ENCODE measurements around the gene THEMIS2. TPM values are rescaled to one million over a fixed set of nuclear protein-coding genes. Genes with fewer than 3 reads are reported as not detected.

Gene THEMIS2
- total and polyA plus RNA-seq, 2 of the 13 experiments (the other 11 are each of a cell fraction or from before 2014, with no cell fraction given) = 0.38 to 1.5 TPM

DNA sequence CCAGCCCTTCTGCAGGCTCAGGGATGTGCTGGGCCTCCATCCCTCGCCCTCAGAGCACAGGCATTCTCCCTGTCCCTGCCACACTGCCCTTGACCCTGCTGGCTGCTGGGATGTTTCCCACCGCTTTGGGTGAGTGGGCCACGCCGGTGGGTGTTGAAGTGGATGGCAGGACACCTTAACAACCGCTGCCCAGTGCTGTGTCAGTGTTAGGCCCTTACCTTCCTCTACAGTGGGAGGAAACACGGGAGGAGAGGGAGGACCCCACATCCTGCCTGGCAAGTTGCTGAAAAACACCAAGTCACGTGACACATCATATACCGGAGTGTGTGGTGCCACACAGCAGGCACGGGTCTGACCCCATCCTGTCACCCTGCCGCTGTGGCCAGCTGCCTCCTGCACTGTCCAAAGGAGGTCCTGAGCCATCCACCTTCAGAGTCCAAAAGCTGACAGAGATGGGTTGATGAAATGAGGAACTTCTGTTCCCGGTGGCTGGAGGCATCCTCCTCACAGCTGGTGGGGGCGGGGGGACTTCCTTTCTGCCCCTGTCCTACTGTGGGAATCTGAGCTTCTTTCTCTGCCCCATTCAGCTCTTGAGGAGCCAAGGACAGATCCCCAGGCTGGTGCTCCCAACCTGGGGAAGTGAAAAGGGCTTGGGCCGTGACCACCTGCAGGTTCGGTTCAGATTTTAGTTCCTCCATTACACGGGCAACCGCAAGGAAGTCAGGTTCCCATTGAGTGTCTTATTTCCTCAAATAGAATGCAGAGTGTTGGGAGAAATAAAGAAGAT lies 3.2 kb upstream of the THEMIS2 start:
- Histone ChIP-seq H4K20me1 (ENCODE audit: insufficient read depth, low read length) (no peaks in the 10 kb centered on the region), H3K4me3 (replicated peaks in 1 of 3; ENCODE audit: insufficient read depth in 1 of 3, low read depth in 2 of 3, low read length in 3 of 3) (peak overlapping the region in 2 of 3 experiments; percentile 19 to 59; a peak in 4 of 6 replicates), H3K9me3 (ENCODE audit: low read length) (no peaks in the 10 kb centered on the region), H3K4me1 (ENCODE audit: insufficient read depth, low read length) (peaks cover 50% of the 10 kb centered on the region), H3K27ac (ENCODE audit: extremely low read length, insufficient read depth, low read length) (no peak overlapping the region), H3K79me2 (ENCODE audit: insufficient read depth, low read length) (no peaks in the 10 kb centered on the region), H3K9ac (ENCODE audit: insufficient read depth, low read depth, low read length) (no peak overlapping the region), H3K4me2 (ENCODE audit: low read depth, low read length) (peak overlapping the region; percentile 78), H3K36me3 (replicated peaks in 1 of 2; ENCODE audit: control insufficient read depth in 1 of 2, insufficient read depth in 2 of 2, low read length in 2 of 2) (no peaks in the 10 kb centered on the region), H3K27me3 (ENCODE audit: control insufficient read depth in 1 of 2, insufficient read depth in 2 of 2, low read length in 2 of 2) (peaks cover 0 to 15% of the 10 kb centered on the region in 2 experiments; a peak in 2 of 5 replicates), H2AFZ (ENCODE audit: low read length) (peak overlapping the region; percentile 38)
- no TSS peak for BruUV-seq (replicated peaks)
- DNase-seq (ENCODE audit: low spot score) (no peak), ATAC-seq (peak; percentile 41), FAIRE-seq (no peak)
- ChIA-PET CTCF (ENCODE audit: low intra/inter-chr PET ratio, low total read pairs) (no interaction called here), POLR2A (no interaction called here)
- intact Hi-C loops (cut with micrococcal nuclease; ENCODE audit: unreplicated experiment) = loop anchor here (10.0 kb wide), 1 partner anchor 56 kb away; no protein-coding TSS in a partner anchor
- in situ Hi-C loops (cut with HindIII; ENCODE audit: extremely low pct_ligation_motif_present, low pct_unique_long_range_greater_than_20kb) = loop anchor here (10.0 kb wide), 1 partner anchor 336 kb away; no protein-coding TSS in a partner anchor
- 17% methylated on average over 9 of the region's 16 CpGs for WGBS (ENCODE audit: low lambda C conversion rate)
- TF ChIP-seq GZF1 (CRISPR knock-in tag; IDR thresholded peaks at IDR 0.05) (no peak), HOXA7 (CRISPR knock-in tag; IDR thresholded peaks at IDR 0.05) (no peak), ZFY (CRISPR knock-in tag; IDR thresholded peaks at IDR 0.05) (0 out of 2 replicates have a peak, but pooled peaks have one; percentile 28), HOXA3 (CRISPR knock-in tag; IDR thresholded peaks at IDR 0.05) (no peak; the same call in 1 of the 2 replicates), KDM1A (CRISPR knock-in tag; IDR thresholded peaks at IDR 0.05) (no peak), FOXM1 (CRISPR knock-in tag; IDR thresholded peaks at IDR 0.05) (no peak), CEBPG (CRISPR knock-in tag; IDR thresholded peaks at IDR 0.05) (no peak), ZNF703 (CRISPR knock-in tag; IDR thresholded peaks at IDR 0.05; ENCODE audit: borderline replicate concordance) (no peak), HOXA5 (CRISPR knock-in tag; IDR thresholded peaks at IDR 0.05) (no peak), GTF3A (CRISPR knock-in tag; conservative IDR thresholded peaks at IDR 0.05) (no peak), ZNF180 (CRISPR knock-in tag; IDR thresholded peaks at IDR 0.05; ENCODE audit: borderline replicate concordance, low read depth) (no peak), TAF1 (CRISPR knock-in tag; IDR thresholded peaks at IDR 0.05) (no peak), HES4 (CRISPR knock-in tag; IDR thresholded peaks at IDR 0.05; ENCODE audit: borderline replicate concordance) (no peak), TCF7 (IDR thresholded peaks at IDR 0.05; ENCODE audit: low read depth) (no peak), RBFOX2 (IDR thresholded peaks at IDR 0.05; ENCODE audit: low read depth, low read length) (no peak), ZMAT3 (CRISPR knock-in tag; conservative IDR thresholded peaks at IDR 0.05) (no peak), ISL2 (CRISPR knock-in tag; IDR thresholded peaks at IDR 0.05) (no peak), ZNF18 (CRISPR knock-in tag; IDR thresholded peaks at IDR 0.05; ENCODE audit: insufficient replicate concordance) (no peak), MTF2 (CRISPR knock-in tag; IDR thresholded peaks at IDR 0.05; ENCODE audit: borderline replicate concordance) (no peak), ZNF205 (CRISPR knock-in tag; IDR thresholded peaks at IDR 0.05) (no peak), SSRP1 (CRISPR knock-in tag; IDR thresholded peaks at IDR 0.05) (no peak), ZNF546 (CRISPR knock-in tag; conservative IDR thresholded peaks at IDR 0.05) (no peak), FOXK1 (CRISPR knock-in tag; IDR thresholded peaks at IDR 0.05; ENCODE audit: borderline replicate concordance, low read depth) (no peak), HNRNPL (IDR thresholded peaks at IDR 0.05; ENCODE audit: low read depth, low read length) (no peak)
- TF ChIP-seq, protein P1, sequence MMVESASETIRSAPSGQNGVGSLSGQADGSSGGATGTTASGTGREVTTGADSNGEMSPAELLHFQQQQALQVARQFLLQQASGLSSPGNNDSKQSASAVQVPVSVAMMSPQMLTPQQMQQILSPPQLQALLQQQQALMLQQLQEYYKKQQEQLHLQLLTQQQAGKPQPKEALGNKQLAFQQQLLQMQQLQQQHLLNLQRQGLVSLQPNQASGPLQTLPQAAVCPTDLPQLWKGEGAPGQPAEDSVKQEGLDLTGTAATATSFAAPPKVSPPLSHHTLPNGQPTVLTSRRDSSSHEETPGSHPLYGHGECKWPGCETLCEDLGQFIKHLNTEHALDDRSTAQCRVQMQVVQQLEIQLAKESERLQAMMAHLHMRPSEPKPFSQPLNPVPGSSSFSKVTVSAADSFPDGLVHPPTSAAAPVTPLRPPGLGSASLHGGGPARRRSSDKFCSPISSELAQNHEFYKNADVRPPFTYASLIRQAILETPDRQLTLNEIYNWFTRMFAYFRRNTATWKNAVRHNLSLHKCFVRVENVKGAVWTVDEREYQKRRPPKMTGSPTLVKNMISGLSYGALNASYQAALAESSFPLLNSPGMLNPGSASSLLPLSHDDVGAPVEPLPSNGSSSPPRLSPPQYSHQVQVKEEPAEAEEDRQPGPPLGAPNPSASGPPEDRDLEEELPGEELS (CRISPR knock-in tag; IDR thresholded peaks at IDR 0.05) = no peak

Data from HepG2 (cell line).